Esophagus squamous epithelium (tissue), 5 donors: ENCODE data around the gene PCDH9. TPM values are rescaled to one million over a fixed set of nuclear protein-coding genes. Genes with fewer than 3 reads are reported as not detected.

Experiments used
- DNase-seq: peaks from one replicate; lab custom pipeline; 2025; lab: John Stamatoyannopoulos, UW
- H3K27ac ChIP-seq, 4 donors: fragments of 200-600 bp; sonication (generic); one replicate each; pipeline ENCODE4 v1.5.1; 2016 to 2019; ENCODE audit warnings: mild to moderate bottlenecking in 1 of 4
- H3K27me3 ChIP-seq, 4 donors: fragments of 200-600 bp; sonication (generic); 1 replicate in 3 of 4; 2 replicates in 1 of 4; pipeline versions ENCODE4 v1.5.1 to v1.6.0; 2017 to 2021; ENCODE audit warnings: antibody characterized with exemption in 1 of 4
- H3K36me3 ChIP-seq, 3 donors: fragments of 200-600 bp; sonication (generic); one replicate each; pipeline ENCODE4 v1.5.1; 2016 to 2019
- H3K4me1 ChIP-seq, 3 donors: fragments of 200-600 bp; sonication (generic); one replicate each; pipeline ENCODE4 v1.5.1; 2017 to 2019
- H3K4me3 ChIP-seq, 4 donors: fragments of 200-600 bp; sonication (generic); 1 replicate in 3 of 4; 2 replicates in 1 of 4; pipeline ENCODE4 v1.5.1; 2016 to 2019; ENCODE audit warnings: mild to moderate bottlenecking in 2 of 4, moderate library complexity in 1 of 4
- H3K9me3 ChIP-seq, 3 donors: fragments of 200-600 bp; sonication (generic); one replicate each; pipeline ENCODE4 v1.5.1; 2016 to 2019
- POLR2A ChIP-seq, 4 donors: fragments of 450-650 bp; IDR thresholded peaks; one replicate each; pipeline ENCODE4 v1.6.1; 2017; ENCODE audit warnings: antibody characterized with exemption in 4 of 4, mild to moderate bottlenecking in 4 of 4, moderate library complexity in 3 of 4
- WGBS, 2 donors: methylation state at CpG; one replicate each; pipeline ENCODE4 v1.1.5; 2018; 5-methylcytosine and 5-hydroxymethylcytosine counted together
- intact Hi-C: fragments of 100-400 bp; cut with DNase I; formaldehyde crosslinking; loops from one replicate; pipeline ENCODE4 v1.15.0; 2022
- total RNA-seq, 4 donors: library from RNA; depleted of rRNA; stranded (reverse); fragments of >200 nt; gene quantifications; one replicate each; pipeline ENCODE4 v1.1.0, GENCODE V29; 2016
- TF ChIP-seq, protein P1 (sequence below), 6 experiments: fragments of 450-650 bp in 4 of 6; fragments of 200-600 bp in 2 of 6; sonication (generic) in 2 of 6; IDR thresholded peaks; one replicate each; pipeline ENCODE4 v1.5.1; 2016 to 2019; ENCODE audit warnings: antibody characterized with exemption in 6 of 6, mild to moderate bottlenecking in 4 of 6, moderate library complexity in 4 of 6
- donor health status: DM: yes; HTN: yes; CAD: no.

Gene PCDH9
- total RNA-seq, 4 donors from 2014 or later, result 0.04 to 1.9 (median 0.45) TPM

DNA sequence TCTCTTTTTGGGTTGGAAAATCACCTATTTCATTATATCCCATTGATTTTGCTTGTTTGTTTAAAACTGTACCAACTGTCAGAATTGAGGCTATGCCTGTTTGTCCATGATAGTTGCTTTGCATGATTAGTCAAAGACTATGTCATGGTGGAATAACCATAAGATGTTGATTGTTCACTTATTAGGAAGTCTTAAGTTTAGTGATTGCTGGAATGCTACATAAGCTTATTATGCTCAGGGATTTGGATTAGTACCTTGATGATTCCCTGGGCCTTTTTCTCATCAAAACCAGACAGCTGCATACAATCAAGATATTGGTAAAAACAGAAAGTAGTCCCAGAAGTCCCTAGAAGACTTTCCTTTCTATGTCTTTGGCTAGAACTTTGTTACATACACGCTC lies 954.7 kb downstream of the PCDH9 start:
- TF ChIP-seq POLR2A (IDR thresholded peaks at IDR 0.05), result no peak
- TF ChIP-seq, protein P1, sequence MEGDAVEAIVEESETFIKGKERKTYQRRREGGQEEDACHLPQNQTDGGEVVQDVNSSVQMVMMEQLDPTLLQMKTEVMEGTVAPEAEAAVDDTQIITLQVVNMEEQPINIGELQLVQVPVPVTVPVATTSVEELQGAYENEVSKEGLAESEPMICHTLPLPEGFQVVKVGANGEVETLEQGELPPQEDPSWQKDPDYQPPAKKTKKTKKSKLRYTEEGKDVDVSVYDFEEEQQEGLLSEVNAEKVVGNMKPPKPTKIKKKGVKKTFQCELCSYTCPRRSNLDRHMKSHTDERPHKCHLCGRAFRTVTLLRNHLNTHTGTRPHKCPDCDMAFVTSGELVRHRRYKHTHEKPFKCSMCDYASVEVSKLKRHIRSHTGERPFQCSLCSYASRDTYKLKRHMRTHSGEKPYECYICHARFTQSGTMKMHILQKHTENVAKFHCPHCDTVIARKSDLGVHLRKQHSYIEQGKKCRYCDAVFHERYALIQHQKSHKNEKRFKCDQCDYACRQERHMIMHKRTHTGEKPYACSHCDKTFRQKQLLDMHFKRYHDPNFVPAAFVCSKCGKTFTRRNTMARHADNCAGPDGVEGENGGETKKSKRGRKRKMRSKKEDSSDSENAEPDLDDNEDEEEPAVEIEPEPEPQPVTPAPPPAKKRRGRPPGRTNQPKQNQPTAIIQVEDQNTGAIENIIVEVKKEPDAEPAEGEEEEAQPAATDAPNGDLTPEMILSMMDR (IDR thresholded peaks at IDR 0.05), result no peak
- H3K4me3 ChIP-seq, result no peak overlapping the region
- no peak overlapping the region for H3K27ac ChIP-seq
- intact Hi-C loops, result no loop called here
- WGBS, 2 donors, result 88 to 89% methylated on average over 1 of the region's 1 CpG
- DNase-seq, result no peak
- H3K4me1 ChIP-seq, result no peaks in the 10 kb centered on the region
- no peaks in the 10 kb centered on the region for H3K27me3 ChIP-seq
- peaks cover 0 to 15% (median 0%) of the 10 kb centered on the region in 3 donors for H3K9me3 ChIP-seq
- H3K36me3 ChIP-seq, result no peaks in the 10 kb centered on the region

DNA sequence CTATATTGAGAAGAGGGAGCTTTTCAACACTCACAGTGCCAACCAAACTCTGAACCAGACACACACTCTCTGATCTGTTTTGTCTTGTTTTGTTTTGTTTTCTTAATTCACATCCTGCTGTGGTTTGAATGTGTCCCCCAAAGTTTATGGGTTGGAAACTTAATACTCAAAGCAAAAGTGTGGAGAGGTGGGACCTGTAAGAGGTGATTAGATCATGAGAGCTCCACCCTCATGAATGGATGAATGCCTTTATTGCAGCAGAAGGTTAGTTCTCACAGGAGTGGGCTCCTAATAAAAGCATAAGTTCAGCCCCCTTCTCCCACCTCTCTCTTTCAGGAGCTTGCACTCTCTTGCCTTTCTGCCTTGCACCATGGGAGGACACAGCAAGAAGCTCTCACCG lies 957.1 kb downstream of the PCDH9 start:
- H3K36me3 ChIP-seq, result no peaks in the 10 kb centered on the region
- no peak overlapping the region for H3K4me3 ChIP-seq
- H3K4me1 ChIP-seq, result no peaks in the 10 kb centered on the region
- no peak for DNase-seq
- intact Hi-C loops, result no loop called here
- 57 to 83% methylated on average over 1 of the region's 1 CpG for WGBS, 2 donors
- TF ChIP-seq, protein P1 (IDR thresholded peaks at IDR 0.05), result no peak
- no peak for TF ChIP-seq POLR2A (IDR thresholded peaks at IDR 0.05)
- H3K27ac ChIP-seq, result no peak overlapping the region
- H3K9me3 ChIP-seq, result peaks cover 0 to 15% (median 0%) of the 10 kb centered on the region in 3 donors
- H3K27me3 ChIP-seq, result no peaks in the 10 kb centered on the region

DNA sequence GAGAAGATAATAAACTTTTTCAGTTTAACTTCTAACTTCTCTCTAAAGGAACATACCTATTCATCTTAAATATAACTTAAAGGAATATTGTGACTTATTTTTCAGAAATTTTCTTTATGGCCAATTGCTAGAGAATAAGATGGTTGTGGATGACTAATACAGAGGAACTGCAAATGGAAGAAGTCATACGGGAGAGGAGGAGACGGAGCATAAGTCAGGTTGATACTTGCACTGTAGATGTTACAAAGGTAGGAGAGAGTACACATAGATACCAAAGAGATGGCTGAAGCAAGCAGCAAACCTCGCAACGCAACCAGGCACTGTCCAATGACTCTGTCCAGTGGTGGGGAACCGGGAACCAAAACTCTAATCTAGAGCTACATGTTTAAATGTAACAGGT lies 963.4 kb downstream of the PCDH9 start:
- Histone ChIP-seq H3K27me3 (no peaks in the 10 kb centered on the region), H3K4me3 (no peak overlapping the region), H3K4me1 (no peaks in the 10 kb centered on the region), H3K36me3 (no peaks in the 10 kb centered on the region), H3K9me3 (no peaks in the 10 kb centered on the region), H3K27ac (no peak overlapping the region)
- no peak for DNase-seq
- 41 to 69% methylated on average over 5 of the region's 5 CpGs for WGBS, 2 donors
- intact Hi-C loops, result no loop called here
- no peak for TF ChIP-seq POLR2A (IDR thresholded peaks at IDR 0.05)
- TF ChIP-seq, protein P1 (IDR thresholded peaks at IDR 0.05), result no peak

DNA sequence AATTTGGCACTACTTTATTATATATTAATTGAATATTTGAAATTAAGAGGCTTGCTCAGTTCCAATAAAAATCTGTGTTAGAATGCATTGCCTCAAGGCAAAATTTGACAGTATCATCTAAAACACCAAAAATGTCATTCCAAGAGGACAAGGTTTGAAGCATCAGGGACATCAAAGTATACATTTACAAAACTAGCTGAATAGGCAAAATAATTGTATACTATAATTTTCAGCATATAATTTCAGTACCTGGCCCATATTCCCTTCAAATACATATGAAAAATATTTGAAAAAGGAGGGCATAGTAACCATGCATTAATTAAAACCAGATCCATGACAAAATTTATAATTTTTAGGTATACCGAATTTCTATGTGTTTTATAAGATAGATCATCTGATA lies 963.8 kb downstream of the PCDH9 start:
- H3K36me3 ChIP-seq, result no peaks in the 10 kb centered on the region
- whole genome bisulfite sequencing, 2 donors, result 71 to 77% methylated on average over 1 of the region's 1 CpG
- no peak overlapping the region for H3K4me3 ChIP-seq
- H3K27me3 ChIP-seq, result no peaks in the 10 kb centered on the region
- no peak for TF ChIP-seq POLR2A (IDR thresholded peaks at IDR 0.05)
- TF ChIP-seq, protein P1 (IDR thresholded peaks at IDR 0.05), result no peak
- H3K27ac ChIP-seq, result no peak overlapping the region
- no peak for DNase-seq
- H3K4me1 ChIP-seq, result no peaks in the 10 kb centered on the region
- intact Hi-C loops, result no loop called here
- no peaks in the 10 kb centered on the region for H3K9me3 ChIP-seq

DNA sequence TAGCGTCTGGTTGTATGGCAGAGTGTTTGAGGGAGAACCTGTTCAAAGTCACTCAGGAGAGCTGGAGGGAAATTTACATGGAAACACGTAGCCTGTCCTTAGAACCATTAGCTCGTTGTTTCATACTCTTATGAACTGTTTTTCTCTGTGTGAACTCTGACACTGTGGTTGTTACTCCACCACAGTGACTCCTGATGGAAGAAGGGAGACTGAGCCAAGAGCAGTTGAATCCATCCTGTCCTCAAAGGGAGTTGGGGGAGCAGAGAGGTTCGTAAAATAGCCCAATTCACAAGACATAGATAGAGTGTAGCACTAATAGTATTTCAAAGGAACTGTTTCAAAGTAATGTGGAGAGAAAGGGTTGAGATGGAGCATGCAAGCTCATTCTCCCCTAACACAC lies 964.8 kb downstream of the PCDH9 start:
- no peak for DNase-seq
- no peak overlapping the region for H3K4me3 ChIP-seq
- intact Hi-C loops, result no loop called here
- WGBS, 2 donors, result 60 to 62% methylated on average over 4 of the region's 4 CpGs
- no peaks in the 10 kb centered on the region for H3K27me3 ChIP-seq
- H3K4me1 ChIP-seq, result no peaks in the 10 kb centered on the region
- no peak overlapping the region for H3K27ac ChIP-seq
- H3K9me3 ChIP-seq, result peaks cover 0 to 3% (median 0%) of the 10 kb centered on the region in 3 donors
- no peaks in the 10 kb centered on the region for H3K36me3 ChIP-seq
- TF ChIP-seq POLR2A (IDR thresholded peaks at IDR 0.05), result no peak
- TF ChIP-seq, protein P1 (IDR thresholded peaks at IDR 0.05), result no peak
